Measurements from ENCODE around the gene CFB.
"Not testable (repeated sequence)": the region's sequence is repeated elsewhere in the genome, so short reads cannot be mapped to it uniquely, and the experiment has no call there.

GRCh38 chr6:31932137-31932536 is 13.8 kb upstream of the CFB start:
- not testable (repeated sequence) for TF ChIP-seq PHF8 (IDR thresholded peaks at IDR 0.05; ENCODE audit: borderline replicate concordance, low read length); EHMT2 (IDR thresholded peaks at IDR 0.05); MAFG (tag; conservative IDR thresholded peaks at IDR 0.05); REST (IDR thresholded peaks at IDR 0.05; ENCODE audit: borderline replicate concordance); REST (CRISPR knock-in tag; IDR thresholded peaks at IDR 0.05; ENCODE audit: low read depth)
